ENCODE data around the gene CRYL1.
A peak's percentile ranks its signal among the peaks of the same experiment; 100 is the strongest.

CRYL1 gene

DNA sequence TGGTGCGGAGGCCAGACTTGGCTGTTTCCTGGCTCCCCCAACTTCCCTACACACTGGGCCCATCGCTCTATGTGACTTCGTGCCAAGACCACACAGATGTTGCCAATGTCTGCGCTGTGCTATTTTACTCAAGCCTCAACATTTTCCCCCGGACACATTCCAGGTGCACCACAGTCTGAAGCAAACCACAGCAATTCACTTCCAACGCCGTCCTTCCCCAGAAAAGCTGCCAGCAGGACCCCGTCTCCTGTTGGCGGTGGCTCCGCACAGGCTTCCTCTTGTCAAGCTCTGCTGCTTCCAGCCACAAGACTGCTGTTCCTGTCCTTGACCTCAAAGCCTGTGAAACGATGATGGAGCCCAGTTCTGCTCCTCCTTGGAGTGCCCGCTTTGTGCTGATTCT, 100.7 kb downstream of the CRYL1 start:
- DNase-seq (ENCODE audit: low read depth in 2 of 2): peak; percentile 66 to 77

DNA sequence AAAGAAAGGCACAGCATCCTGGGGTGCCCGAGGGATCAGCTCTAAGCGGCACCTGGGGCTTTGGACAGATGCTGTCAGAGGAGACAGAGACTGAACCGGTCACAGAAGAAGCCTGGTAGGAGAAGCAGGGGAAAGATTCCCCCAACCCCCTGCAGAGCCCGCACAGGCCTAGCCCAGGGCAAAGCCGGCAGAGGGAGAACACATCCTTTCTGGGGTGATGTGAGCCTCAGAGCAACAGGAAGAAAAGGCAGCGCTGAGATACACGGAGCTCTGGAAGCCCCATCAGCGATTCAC, 101.2 kb downstream of the CRYL1 start:
- DNase-seq (ENCODE audit: low read depth in 2 of 2): no peak

DNA sequence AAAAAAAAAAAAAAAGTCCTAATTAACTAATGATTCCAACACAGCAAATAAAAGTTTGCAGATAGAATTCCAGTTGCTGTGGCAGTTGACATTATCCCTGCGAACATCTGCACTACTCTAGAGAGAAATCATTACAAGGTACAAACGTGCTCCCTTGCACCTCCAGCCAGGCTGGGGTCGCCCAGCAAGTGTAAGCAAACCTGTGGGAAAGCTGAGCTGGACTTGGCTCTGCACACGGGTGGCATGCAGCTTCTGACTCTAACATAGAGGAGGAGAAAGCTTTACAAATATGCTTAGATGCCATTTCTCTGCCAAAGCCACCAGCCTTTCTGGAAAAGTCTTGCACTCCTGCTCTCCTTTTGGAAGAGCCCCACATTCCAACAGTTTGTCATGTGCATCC, 103.3 kb downstream of the CRYL1 start:
- no peak for DNase-seq (ENCODE audit: low read depth in 2 of 2)

- DNase-seq (ENCODE audit: low read depth in 2 of 2): no peak
Measured at GRCh38 chr13:20420938-20421337, 104.7 kb downstream of the CRYL1 start.

DNA sequence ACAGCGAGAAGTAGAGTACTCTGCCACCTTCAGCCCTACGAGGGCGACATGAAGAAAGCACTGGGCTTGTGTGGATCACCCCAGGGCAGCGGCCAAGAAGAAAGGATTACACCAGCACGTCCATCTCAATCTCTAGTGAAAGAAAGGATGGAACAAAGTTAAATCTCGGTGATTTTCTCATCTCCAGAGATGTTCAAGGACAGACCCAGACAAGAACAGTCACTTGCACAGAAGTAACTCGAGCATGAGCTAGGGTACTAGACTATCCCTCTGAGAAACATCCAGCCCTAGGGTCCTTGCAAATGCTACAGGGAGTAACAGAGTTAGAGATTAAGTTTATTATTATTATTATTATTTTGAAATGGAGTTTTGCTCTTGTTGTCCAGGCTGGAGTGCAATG, 106.7 kb downstream of the CRYL1 start:
- no peak for DNase-seq (ENCODE audit: low read depth in 2 of 2)

DNA sequence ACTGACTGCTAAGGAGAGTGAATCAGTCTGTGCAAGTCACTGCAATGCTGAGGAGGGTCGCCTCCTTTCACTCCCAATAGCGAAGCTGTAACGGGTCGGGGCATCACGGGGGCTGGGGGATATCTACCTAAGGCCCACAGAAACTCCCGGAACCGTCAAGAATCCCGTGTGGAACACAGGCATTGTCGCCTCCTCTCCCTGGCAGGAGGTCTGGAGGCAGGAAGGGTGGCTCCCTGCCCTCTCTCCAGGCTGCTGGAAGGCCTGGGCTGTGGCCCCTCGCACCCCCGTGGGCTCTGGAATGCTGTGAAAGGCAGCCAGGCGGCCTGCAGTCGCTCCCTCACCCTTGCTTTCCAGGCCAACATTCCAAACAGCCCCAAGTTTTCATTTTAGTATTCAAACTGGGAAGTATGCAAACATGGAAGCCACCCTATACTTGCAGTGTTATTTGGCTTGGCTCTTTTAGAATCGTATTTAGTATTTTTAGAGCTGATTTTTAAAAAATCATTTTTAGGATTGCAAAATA, 109.4 kb downstream of the CRYL1 start:
- DNase-seq (ENCODE audit: low read depth in 2 of 2): no peak

DNA sequence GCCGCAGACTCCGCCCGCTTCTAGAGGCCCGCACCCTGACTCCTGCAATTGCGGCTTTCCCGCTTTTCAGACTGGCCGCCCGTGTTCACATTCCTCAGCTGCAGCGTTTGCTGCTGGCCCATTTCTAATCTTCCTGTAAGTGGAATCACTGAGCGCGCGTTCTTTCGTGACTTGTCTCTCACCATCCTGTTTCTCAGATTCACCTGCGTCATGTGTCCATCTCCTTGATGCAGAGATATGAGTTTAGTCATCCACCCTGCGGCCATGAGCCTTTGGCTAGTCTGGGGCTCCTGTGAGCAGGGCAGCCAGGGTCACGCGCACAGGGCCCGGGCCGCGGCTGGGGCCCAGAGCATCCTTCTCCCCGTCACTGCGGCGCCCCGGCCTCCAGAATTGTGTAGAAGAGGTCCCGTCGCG, 110.0 kb downstream of the CRYL1 start:
- DNase-seq (ENCODE audit: low read depth in 2 of 2): no peak

DNA sequence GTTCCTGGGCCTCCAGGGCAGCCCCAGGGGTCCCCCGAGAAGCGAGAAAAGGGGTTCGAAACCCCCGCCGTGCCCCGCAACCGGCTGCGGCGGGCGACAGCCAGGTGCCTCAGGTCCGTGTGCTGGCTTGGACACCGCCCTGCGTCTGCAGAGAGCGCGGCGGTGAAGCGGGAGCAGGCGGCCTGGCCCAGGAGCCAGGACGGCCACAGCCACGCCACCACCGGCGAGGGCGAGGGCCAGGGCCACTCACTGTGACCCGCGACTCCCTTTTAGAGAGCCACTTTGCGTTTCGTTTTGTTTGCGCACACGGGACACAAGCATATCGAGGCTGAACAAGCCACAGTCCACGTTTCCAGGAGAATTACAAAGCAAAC, 110.4 kb downstream of the CRYL1 start:
- DNase-seq (ENCODE audit: low read depth in 2 of 2): no peak

- DNase-seq (ENCODE audit: low read depth in 2 of 2): no peak
Measured at GRCh38 chr13:20414546-20415305, 110.9 kb downstream of the CRYL1 start.

DNA sequence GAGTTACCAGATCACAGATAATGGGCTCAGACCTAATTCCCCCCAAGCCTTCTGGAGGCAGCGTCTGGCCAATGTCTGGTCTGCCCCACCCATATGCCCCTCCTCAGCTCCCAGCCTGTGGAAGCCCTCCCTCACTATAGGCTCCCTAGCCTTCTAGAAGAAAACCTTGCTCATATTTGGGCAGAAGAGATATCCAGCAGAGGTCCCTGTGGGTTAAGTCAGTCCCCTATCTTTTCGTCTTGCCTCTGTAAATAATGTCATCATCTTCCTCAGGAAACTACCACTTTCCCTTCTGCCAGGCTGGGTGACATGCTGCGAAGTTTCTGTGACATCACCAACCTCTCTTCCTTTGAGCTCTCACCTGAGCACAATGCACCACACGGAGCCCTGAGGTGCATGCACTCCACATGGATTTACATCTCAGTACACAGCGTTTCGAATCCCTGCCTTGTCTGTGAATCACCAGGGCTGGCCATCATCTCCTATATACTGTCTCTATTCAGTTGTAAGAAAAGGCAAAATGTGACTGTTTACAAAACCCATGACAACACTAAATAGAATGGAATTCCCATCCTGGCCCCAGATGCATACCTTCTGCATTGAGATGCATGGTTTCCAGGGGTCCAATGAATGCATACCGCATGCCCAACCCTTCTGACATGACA, 112.8 kb downstream of the CRYL1 start:
- no peak for DNase-seq (ENCODE audit: low read depth in 2 of 2)

DNA sequence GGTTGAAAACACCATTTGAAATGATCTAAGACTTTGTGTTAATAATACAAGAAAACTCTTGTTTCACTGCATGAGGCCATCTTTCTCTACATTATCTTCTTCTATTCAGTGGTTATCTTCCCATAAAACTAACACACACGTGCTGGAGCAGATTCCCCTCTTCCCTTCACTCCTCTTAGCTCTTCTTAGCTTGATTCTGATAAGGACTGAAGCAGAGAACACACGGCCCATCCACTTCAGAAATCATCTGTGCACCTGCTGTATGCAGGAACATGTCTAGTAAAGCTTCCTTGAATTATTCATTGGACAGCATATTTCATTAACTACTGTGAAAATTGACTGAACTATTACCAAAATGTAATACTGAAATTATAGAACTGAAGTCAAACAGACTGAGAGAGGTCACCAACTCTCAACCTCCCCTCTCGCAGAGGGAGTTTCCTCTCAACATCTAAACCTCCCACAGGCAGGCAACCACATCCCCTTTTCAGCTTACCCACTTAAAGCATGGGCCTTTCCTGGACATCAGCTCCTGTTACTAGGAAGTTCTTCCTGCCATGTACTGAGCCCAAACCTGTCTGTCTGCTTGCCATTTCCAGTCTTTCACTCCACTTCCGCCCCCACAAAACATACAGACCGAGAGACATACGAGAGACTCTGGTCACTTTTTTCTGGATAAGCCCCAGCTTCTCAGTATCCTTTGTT, 113.9 kb downstream of the CRYL1 start:
- no peak for DNase-seq (ENCODE audit: low read depth in 2 of 2)

DNA sequence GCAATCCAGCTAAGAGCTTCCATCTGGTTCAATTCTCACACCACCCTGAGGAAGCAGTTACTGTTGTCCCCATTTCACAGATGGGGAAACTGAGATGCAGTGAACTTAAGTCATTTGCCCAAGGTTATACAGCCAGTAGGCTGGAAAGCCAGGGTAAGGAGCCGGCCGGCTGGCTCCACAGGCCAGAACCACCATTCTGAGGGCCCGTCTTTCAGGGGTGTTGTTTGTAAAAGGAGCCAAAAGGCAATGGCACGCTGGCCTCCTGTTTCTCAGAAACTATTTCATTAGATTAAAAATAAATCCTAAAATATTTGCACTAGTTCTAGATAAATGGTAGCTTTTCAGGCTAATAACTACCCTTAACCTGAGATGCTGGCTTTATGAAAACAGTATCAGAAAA, 114.9 kb downstream of the CRYL1 start:
- DNase-seq (ENCODE audit: low read depth in 2 of 2): no peak

- no peak for DNase-seq (ENCODE audit: low read depth in 2 of 2)
Measured at GRCh38 chr13:20408181-20408580, 117.5 kb downstream of the CRYL1 start.

- DNase-seq (ENCODE audit: low read depth in 2 of 2): no peak
Measured at GRCh38 chr13:20407759-20408158, 117.9 kb downstream of the CRYL1 start.

DNA sequence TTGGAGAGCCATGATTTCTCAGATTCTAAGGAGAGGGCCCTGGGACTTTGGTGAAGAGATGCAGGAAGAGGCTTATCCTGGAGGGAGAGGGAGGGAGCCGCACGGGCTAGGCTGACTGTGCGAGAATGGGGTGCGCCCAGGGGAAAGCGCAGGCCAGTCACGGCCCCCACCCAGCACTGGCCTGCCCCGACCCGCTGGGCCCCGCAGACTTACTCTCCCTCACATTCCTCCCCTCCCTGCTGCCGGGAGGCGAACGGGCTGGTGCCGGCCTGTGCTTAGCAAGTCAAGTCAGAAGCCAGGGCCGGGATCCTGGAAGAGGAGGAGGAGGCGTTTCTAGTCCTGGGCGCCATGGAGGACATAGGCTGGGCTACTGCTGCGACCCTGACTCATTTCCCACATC, 120.0 kb downstream of the CRYL1 start:
- no peak for DNase-seq (ENCODE audit: low read depth in 2 of 2)

- no peak for DNase-seq (ENCODE audit: low read depth in 2 of 2)
Measured at GRCh38 chr13:20404488-20405222, 121.0 kb downstream of the CRYL1 start.

GRCh38 chr13:20403826-20404225, 121.8 kb downstream of the CRYL1 start:
- no peak for DNase-seq (ENCODE audit: low read depth in 2 of 2)

- no peak for DNase-seq (ENCODE audit: low read depth in 2 of 2)
Measured at GRCh38 chr13:20402881-20403280, 122.8 kb downstream of the CRYL1 start.

GRCh38 chr13:20401931-20402856, 123.5 kb downstream of the CRYL1 start:
- no peak for DNase-seq (ENCODE audit: low read depth in 2 of 2)

GRCh38 chr13:20401531-20401930, 124.1 kb downstream of the CRYL1 start:
- no peak for DNase-seq (ENCODE audit: low read depth in 2 of 2)

DNA sequence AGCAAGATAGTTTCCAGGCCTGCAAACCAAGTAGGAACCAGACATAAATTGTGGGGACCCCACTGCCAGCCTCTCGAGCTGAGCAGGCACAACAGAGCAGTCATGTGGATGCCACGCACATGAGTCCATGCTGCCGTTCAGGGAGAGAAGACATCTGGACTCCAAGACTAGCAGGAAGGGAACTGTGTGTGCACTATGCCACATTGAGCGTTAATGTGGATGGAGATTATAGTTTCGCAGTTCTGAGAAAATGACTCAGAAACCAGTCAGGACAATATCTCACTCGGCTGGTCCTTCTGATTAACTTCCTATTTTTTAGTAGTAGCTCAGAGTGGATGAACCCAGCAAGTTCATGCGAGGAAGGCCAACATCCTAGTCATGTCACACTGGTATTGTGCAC, 124.9 kb downstream of the CRYL1 start:
- DNase-seq (ENCODE audit: low read depth in 2 of 2): peak in 1 of 2 experiments; percentile 19

All from fibroblast of skin of left biceps (primary cell).